ENCODE measurements around the gene CCDC33.

CCDC33 gene

GRCh38 chr15:74208901-74209559 lies 27.1 kb upstream of the CCDC33 start:
- peak; percentile 53 for DNase-seq (ENCODE audit: low read depth)

- no peak for DNase-seq (ENCODE audit: low read depth)
Observed at GRCh38 chr15:74209560-74209958, 26.6 kb upstream of the CCDC33 start.

GRCh38 chr15:74209997-74210671 lies 26.0 kb upstream of the CCDC33 start:
- peak; percentile 47 for DNase-seq (ENCODE audit: low read depth)

- DNase-seq (ENCODE audit: low read depth): no peak
Observed at GRCh38 chr15:74210729-74211128, 25.4 kb upstream of the CCDC33 start.

GRCh38 chr15:74211656-74212055 lies 24.5 kb upstream of the CCDC33 start:
- DNase-seq (ENCODE audit: low read depth): no peak

GRCh38 chr15:74212494-74212893 lies 23.6 kb upstream of the CCDC33 start:
- DNase-seq (ENCODE audit: low read depth): no peak

GRCh38 chr15:74213858-74214284 lies 22.3 kb upstream of the CCDC33 start:
- DNase-seq (ENCODE audit: low read depth): no peak

GRCh38 chr15:74214324-74215021 lies 21.7 kb upstream of the CCDC33 start:
- no peak for DNase-seq (ENCODE audit: low read depth)

GRCh38 chr15:74215958-74216357 lies 20.2 kb upstream of the CCDC33 start:
- no peak for DNase-seq (ENCODE audit: low read depth)

GRCh38 chr15:74216949-74217348 lies 19.2 kb upstream of the CCDC33 start:
- no peak for DNase-seq (ENCODE audit: low read depth)

GRCh38 chr15:74217907-74218885 lies 17.9 kb upstream of the CCDC33 start:
- no peak for DNase-seq (ENCODE audit: low read depth)

- DNase-seq (ENCODE audit: low read depth): no peak
Observed at GRCh38 chr15:74220475-74221248, 15.5 kb upstream of the CCDC33 start.

GRCh38 chr15:74221399-74222239 lies 14.5 kb upstream of the CCDC33 start:
- no peak for DNase-seq (ENCODE audit: low read depth)

- no peak for DNase-seq (ENCODE audit: low read depth)
Observed at GRCh38 chr15:74222240-74223119, 13.6 kb upstream of the CCDC33 start.

- DNase-seq (ENCODE audit: low read depth): no peak
Observed at GRCh38 chr15:74225928-74226327, 10.2 kb upstream of the CCDC33 start.

GRCh38 chr15:74226761-74227540 lies 9.2 kb upstream of the CCDC33 start:
- DNase-seq (ENCODE audit: low read depth): no peak

- no peak for DNase-seq (ENCODE audit: low read depth)
Observed at GRCh38 chr15:74227968-74228722, 8.0 kb upstream of the CCDC33 start.

GRCh38 chr15:74228723-74229081 lies 7.4 kb upstream of the CCDC33 start:
- DNase-seq (ENCODE audit: low read depth): no peak

All from EH (cell line).